ENCODE measurements around the gene ZNF3.

DNA sequence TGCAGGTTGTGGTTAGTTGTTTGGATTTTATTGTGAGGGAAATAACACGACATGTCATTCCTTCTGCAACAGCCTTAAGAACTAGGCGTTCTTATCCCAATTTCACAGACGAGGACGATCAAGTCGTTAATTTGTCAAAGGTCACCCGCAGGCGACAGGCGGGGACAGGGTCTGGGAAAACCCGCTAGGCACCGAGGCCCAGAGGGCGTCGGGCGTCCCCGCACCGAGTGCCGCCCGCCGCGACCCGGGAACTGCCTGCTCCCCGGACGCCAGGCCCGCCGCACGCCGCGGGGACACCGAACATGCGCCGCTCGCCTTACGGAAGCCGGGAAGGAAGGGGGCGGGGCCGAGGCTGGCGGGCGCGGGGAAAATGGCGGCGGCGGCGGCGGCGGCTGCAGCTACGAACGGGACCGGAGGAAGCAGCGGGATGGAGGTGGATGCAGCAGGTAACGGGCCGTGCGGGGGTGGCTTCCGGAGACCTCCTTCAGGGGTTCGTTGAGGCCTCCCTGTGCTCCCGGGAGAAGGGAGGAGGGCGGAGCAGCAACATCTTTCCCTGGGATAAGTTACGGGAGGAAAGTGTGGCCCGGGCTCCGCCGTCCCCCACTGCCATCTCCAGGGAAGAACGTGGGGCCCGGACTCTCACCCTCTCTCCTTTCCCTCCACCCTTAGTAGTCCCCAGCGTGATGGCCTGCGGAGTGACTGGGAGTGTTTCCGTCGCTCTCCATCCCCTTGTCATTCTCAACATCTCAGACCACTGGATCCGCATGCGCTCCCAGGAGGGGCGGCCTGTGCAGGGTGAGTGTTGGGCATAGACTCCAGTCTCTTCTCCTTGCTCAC, 7.3 kb upstream of the ZNF3 start, which contains the start of gene COPS6:
- no peak for TF ChIP-seq TAF1 (conservative IDR thresholded peaks at IDR 0.05)
- TF ChIP-seq, protein P1, sequence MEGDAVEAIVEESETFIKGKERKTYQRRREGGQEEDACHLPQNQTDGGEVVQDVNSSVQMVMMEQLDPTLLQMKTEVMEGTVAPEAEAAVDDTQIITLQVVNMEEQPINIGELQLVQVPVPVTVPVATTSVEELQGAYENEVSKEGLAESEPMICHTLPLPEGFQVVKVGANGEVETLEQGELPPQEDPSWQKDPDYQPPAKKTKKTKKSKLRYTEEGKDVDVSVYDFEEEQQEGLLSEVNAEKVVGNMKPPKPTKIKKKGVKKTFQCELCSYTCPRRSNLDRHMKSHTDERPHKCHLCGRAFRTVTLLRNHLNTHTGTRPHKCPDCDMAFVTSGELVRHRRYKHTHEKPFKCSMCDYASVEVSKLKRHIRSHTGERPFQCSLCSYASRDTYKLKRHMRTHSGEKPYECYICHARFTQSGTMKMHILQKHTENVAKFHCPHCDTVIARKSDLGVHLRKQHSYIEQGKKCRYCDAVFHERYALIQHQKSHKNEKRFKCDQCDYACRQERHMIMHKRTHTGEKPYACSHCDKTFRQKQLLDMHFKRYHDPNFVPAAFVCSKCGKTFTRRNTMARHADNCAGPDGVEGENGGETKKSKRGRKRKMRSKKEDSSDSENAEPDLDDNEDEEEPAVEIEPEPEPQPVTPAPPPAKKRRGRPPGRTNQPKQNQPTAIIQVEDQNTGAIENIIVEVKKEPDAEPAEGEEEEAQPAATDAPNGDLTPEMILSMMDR (IDR thresholded peaks at IDR 0.05; ENCODE audit: low read depth, low read length, missing input control): no peak
- TF ChIP-seq, protein P2, sequence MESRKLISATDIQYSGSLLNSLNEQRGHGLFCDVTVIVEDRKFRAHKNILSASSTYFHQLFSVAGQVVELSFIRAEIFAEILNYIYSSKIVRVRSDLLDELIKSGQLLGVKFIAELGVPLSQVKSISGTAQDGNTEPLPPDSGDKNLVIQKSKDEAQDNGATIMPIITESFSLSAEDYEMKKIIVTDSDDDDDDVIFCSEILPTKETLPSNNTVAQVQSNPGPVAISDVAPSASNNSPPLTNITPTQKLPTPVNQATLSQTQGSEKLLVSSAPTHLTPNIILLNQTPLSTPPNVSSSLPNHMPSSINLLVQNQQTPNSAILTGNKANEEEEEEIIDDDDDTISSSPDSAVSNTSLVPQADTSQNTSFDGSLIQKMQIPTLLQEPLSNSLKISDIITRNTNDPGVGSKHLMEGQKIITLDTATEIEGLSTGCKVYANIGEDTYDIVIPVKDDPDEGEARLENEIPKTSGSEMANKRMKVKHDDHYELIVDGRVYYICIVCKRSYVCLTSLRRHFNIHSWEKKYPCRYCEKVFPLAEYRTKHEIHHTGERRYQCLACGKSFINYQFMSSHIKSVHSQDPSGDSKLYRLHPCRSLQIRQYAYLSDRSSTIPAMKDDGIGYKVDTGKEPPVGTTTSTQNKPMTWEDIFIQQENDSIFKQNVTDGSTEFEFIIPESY (IDR thresholded peaks at IDR 0.05): no peak

Measured in liver (tissue), 3 donors.